ACHN (cell line): ENCODE data around the gene PAXIP1.

ENCODE experiments used
- DNase-seq: peaks from one replicate; pipeline ENCODE4 v3.0.0-alpha.2; 2015
- in situ Hi-C: cut with HindIII; loops from 2 replicates; pipeline ENCODE4 v1.10.0; 2017; ENCODE audit warnings: low sequenced_read_pairs, low pct_ligation_motif_present, low pct_unique_long_range_greater_than_20kb

PAXIP1 gene

GRCh38 chr7:154916856-154917807 is 85.8 kb downstream of the PAXIP1 start:
- no peak for DNase-seq
- in situ Hi-C loops: no loop called here

- in situ Hi-C loops: no loop called here
- DNase-seq: no peak
These were observed 86.5 kb downstream of the PAXIP1 start for GRCh38 chr7:154916381-154916780.

GRCh38 chr7:154915600-154915999 is 87.3 kb downstream of the PAXIP1 start:
- in situ Hi-C loops: no loop called here

GRCh38 chr7:154914996-154915380 is 87.9 kb downstream of the PAXIP1 start:
- in situ Hi-C loops: no loop called here
- no peak for DNase-seq

More at GRCh38 chr7:154915600-154915999, 87.3 kb downstream of the PAXIP1 start:
- DNase-seq: no peak

- DNase-seq: no peak
- in situ Hi-C loops: no loop called here
These were observed 88.5 kb downstream of the PAXIP1 start for GRCh38 chr7:154914308-154914995.

GRCh38 chr7:154913638-154914307 is 89.2 kb downstream of the PAXIP1 start:
- in situ Hi-C loops: no loop called here
- peak; percentile 79 for DNase-seq

- in situ Hi-C loops: no loop called here
- no peak for DNase-seq
These were observed 89.9 kb downstream of the PAXIP1 start for GRCh38 chr7:154912871-154913637.

GRCh38 chr7:154911862-154912455 is 91.0 kb downstream of the PAXIP1 start:
- no peak for DNase-seq
- in situ Hi-C loops: no loop called here

GRCh38 chr7:154911411-154911810 is 91.5 kb downstream of the PAXIP1 start:
- in situ Hi-C loops: no loop called here
- DNase-seq: no peak

- in situ Hi-C loops: no loop called here
- no peak for DNase-seq
These were observed 91.9 kb downstream of the PAXIP1 start for GRCh38 chr7:154910977-154911376.

- DNase-seq: no peak
- in situ Hi-C loops: no loop called here
These were observed 92.8 kb downstream of the PAXIP1 start for GRCh38 chr7:154910125-154910524.

- no peak for DNase-seq
- in situ Hi-C loops: no loop called here
These were observed 93.5 kb downstream of the PAXIP1 start for GRCh38 chr7:154909241-154910105.

- in situ Hi-C loops: no loop called here
- no peak for DNase-seq
These were observed 95.0 kb downstream of the PAXIP1 start for GRCh38 chr7:154907651-154908620.

- in situ Hi-C loops: no loop called here
- DNase-seq: no peak
These were observed 96.1 kb downstream of the PAXIP1 start for GRCh38 chr7:154906736-154907355.

GRCh38 chr7:154906201-154906600 is 96.7 kb downstream of the PAXIP1 start:
- in situ Hi-C loops: no loop called here
- no peak for DNase-seq

- no peak for DNase-seq
- in situ Hi-C loops: no loop called here
These were observed 97.3 kb downstream of the PAXIP1 start for GRCh38 chr7:154905615-154906014.
